Esophagus muscularis mucosa (tissue), 4 donors: ENCODE data around the gene SLC2A8. TPM values are rescaled to one million over a fixed set of nuclear protein-coding genes. Genes with fewer than 3 reads are reported as not detected.

Source experiments
- DNase-seq: peaks from one replicate; pipeline ENCODE4 v3.0.0-alpha.2; 2017; ENCODE audit errors: extremely low spot score
- H3K27ac ChIP-seq, 4 donors: fragments of 200-600 bp; sonication (generic); replicated peaks in 1 of 4; 1 replicate in 3 of 4; 2 replicates in 1 of 4; pipeline ENCODE4 v1.5.1; 2016 to 2019; ENCODE audit warnings: mild to moderate bottlenecking in 1 of 4
- H3K27me3 ChIP-seq, 4 donors: fragments of 200-600 bp; sonication (generic); one replicate each; pipeline versions ENCODE4 v1.5.1 to v1.6.0; 2016 to 2019
- H3K36me3 ChIP-seq, 4 donors: fragments of 200-600 bp; sonication (generic); one replicate each; pipeline ENCODE4 v1.5.1; 2016 to 2019
- H3K4me1 ChIP-seq, 4 donors: fragments of 200-600 bp; sonication (generic); one replicate each; pipeline ENCODE4 v1.5.1; 2016 to 2019
- H3K4me3 ChIP-seq, 4 donors: fragments of 200-600 bp; sonication (generic); 1 replicate in 2 of 4; 2 replicates in 2 of 4; pipeline ENCODE4 v1.5.1; 2016 to 2019; ENCODE audit warnings: mild to moderate bottlenecking in 4 of 4, moderate library complexity in 1 of 4
- H3K9me3 ChIP-seq, 4 donors: fragments of 200-600 bp; sonication (generic); 1 replicate in 3 of 4; 2 replicates in 1 of 4; pipeline ENCODE4 v1.5.1; 2016 to 2019
- EP300 ChIP-seq: sonication (generic); formaldehyde crosslinking; IDR thresholded peaks from one replicate; pipeline ENCODE4 v1.6.1; 2017; ENCODE audit warnings: antibody characterized with exemption
- POLR2A ChIP-seq: fragments of 450-650 bp; IDR thresholded peaks from one replicate; pipeline ENCODE4 v1.6.1; 2017; ENCODE audit warnings: antibody characterized with exemption, moderate library complexity, mild to moderate bottlenecking, low read depth
- POLR2AphosphoS5 ChIP-seq, 2 donors: sonication (generic); formaldehyde crosslinking; IDR thresholded peaks; one replicate each; pipeline ENCODE4 v1.6.1; 2017; ENCODE audit warnings: antibody characterized with exemption in 2 of 2
- WGBS: methylation state at CpG from one replicate; pipeline ENCODE4 v1.1.5; 2018; 5-methylcytosine and 5-hydroxymethylcytosine counted together
- intact Hi-C: fragments of 100-400 bp; cut with DNase I; formaldehyde crosslinking; loops from one replicate; pipeline ENCODE4 v1.15.1; 2023
- total RNA-seq, 4 donors: library from RNA; depleted of rRNA; stranded (reverse); fragments of >200 nt; gene quantifications; one replicate each; pipeline versions ENCODE4 v1.1.0 to v1.2.1, GENCODE V29; 2016
- TF ChIP-seq, protein P1 (sequence below), 3 experiments: fragments of 200-600 bp in 2 of 3; fragments of 450-650 bp in 1 of 3; sonication (generic) in 2 of 3; IDR thresholded peaks; one replicate each; pipeline ENCODE4 v1.5.1; 2017 to 2019; ENCODE audit warnings: antibody characterized with exemption in 3 of 3, mild to moderate bottlenecking in 2 of 3, moderate library complexity in 1 of 3

Gene SLC2A8
- total RNA-seq, 4 donors from 2014 or later = 27.0 to 34.5 (median 31.7) TPM

DNA sequence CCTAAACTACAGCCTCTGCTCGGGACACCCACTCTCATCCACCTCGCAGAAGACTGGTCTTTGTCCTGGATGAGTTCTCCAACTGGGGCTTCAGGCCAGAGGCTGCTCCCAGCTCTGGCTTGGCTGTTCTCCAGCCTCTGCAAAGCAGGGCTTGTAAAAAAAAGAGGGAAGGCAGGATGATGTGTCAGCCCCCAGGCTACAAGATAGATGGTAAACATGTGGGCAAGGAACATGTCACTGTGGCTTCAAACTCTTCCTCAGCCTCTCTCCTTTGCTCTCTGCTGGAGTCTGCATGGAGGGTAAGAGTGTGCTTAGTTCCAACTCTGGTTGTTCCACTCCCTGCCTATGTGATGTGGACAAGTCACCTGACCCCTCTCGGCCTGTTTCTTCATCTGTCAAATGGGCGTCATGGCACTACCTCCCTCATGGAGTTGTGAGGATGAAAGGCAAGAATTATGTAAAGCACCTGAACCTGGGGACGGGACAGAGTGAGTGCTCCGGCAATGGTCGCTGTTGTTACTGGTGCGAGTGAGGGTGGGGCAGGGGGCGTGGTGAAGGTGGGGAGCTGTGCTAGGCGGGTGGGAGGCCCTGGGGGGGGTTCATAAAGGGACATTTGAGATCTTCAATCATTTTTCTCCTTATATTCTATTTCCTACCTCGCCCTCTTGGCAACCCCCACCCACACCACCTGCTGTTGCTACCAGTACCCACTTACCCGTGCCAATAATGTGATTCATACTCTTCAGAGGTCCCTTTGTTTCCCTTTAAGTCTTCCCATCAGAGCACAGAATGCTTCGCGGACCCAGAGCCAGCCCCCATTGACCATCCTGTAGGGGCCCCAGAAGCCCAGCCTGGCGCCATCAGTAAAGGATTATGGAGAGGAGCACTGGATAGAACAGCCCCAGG lies 20.4 kb downstream of the SLC2A8 start:
- peaks cover 4 to 25% (median 17%) of the 10 kb centered on the region in 4 donors for H3K4me1 ChIP-seq
- H3K4me3 ChIP-seq = no peak overlapping the region
- H3K27ac ChIP-seq = no peak overlapping the region
- no peaks in the 10 kb centered on the region for H3K9me3 ChIP-seq
- peaks cover 0 to 4% (median 0%) of the 10 kb centered on the region in 4 donors for H3K36me3 ChIP-seq
- WGBS = 65% methylated on average over 14 of the region's 15 CpGs
- no peaks in the 10 kb centered on the region for H3K27me3 ChIP-seq
- no peak for DNase-seq
- intact Hi-C loops = no loop called here
- TF ChIP-seq, protein P1, sequence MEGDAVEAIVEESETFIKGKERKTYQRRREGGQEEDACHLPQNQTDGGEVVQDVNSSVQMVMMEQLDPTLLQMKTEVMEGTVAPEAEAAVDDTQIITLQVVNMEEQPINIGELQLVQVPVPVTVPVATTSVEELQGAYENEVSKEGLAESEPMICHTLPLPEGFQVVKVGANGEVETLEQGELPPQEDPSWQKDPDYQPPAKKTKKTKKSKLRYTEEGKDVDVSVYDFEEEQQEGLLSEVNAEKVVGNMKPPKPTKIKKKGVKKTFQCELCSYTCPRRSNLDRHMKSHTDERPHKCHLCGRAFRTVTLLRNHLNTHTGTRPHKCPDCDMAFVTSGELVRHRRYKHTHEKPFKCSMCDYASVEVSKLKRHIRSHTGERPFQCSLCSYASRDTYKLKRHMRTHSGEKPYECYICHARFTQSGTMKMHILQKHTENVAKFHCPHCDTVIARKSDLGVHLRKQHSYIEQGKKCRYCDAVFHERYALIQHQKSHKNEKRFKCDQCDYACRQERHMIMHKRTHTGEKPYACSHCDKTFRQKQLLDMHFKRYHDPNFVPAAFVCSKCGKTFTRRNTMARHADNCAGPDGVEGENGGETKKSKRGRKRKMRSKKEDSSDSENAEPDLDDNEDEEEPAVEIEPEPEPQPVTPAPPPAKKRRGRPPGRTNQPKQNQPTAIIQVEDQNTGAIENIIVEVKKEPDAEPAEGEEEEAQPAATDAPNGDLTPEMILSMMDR (IDR thresholded peaks at IDR 0.05) = no peak
- TF ChIP-seq POLR2A (no peak), EP300 (no peak), POLR2AphosphoS5 (IDR thresholded peaks at IDR 0.05) (no peak)

GRCh38 chr9:127418037-127418471 lies 21.1 kb downstream of the SLC2A8 start:
- no peak for DNase-seq
- Histone ChIP-seq H3K4me3 (no peak overlapping the region), H3K27me3 (no peaks in the 10 kb centered on the region), H3K4me1 (peaks cover 11 to 32% (median 24%) of the 10 kb centered on the region in 4 donors), H3K9me3 (no peaks in the 10 kb centered on the region), H3K36me3 (peaks cover 0 to 4% (median 0%) of the 10 kb centered on the region in 4 donors), H3K27ac (no peak overlapping the region)
- WGBS = 40% methylated on average over 1 of the region's 12 CpGs
- no peak for TF ChIP-seq POLR2A
- TF ChIP-seq, protein P1 (IDR thresholded peaks at IDR 0.05) = peak in 1 of 3 experiments; percentile 12
- TF ChIP-seq EP300 = no peak
- intact Hi-C loops = no loop called here

DNA sequence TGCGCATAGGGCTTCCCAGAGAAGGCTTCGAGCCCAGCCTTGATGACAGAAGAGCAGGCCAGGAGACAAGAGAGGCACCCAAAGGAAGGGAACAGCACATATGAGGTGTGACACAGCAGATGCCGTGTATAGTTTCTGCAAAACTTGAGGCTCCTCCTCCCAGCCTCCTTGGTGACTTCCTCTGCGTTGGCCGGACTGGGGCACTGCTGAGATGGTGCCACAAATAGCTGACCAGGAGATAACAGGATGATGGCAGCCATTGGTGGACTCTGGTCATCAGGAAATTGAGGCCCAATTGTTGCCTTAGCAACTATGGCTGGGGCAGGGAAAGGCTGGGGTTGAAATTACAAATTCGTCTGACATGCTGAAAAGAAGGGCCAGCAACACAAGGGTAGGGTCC lies 22.4 kb downstream of the SLC2A8 start:
- Histone ChIP-seq H3K27me3 (no peaks in the 10 kb centered on the region), H3K4me1 (peaks cover 14 to 37% (median 30%) of the 10 kb centered on the region in 4 donors), H3K4me3 (no peak overlapping the region), H3K9me3 (no peaks in the 10 kb centered on the region), H3K36me3 (peaks cover 0 to 4% (median 0%) of the 10 kb centered on the region in 4 donors), H3K27ac (no peak overlapping the region)
- WGBS = 88% methylated on average over 6 of the region's 6 CpGs
- TF ChIP-seq, protein P1 (IDR thresholded peaks at IDR 0.05) = no peak
- TF ChIP-seq EP300 (no peak), POLR2A (no peak), POLR2AphosphoS5 (IDR thresholded peaks at IDR 0.05) (no peak)
- intact Hi-C loops = no loop called here
- no peak for DNase-seq

DNA sequence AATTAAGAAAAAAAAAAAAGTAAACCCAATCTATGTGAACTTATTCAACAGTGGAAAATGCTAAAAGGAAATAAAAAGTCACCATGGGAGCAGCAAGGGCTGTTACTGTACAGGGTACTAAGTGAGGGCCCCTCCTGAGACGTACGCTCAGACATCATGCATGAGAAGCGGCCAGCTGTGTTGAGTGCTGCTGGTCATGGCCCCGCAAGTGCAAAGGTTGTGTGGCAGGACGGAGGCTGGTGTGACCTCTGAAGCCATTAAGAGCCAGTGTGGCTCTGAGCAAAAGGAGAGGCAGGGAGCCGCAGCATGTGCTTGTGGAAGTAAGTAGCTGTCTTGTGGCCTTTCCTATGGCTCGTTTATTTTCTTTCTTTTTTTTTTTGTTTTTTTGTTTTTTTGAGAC lies 24.1 kb downstream of the SLC2A8 start:
- peaks cover 26 to 50% (median 36%) of the 10 kb centered on the region in 4 donors for H3K4me1 ChIP-seq
- 89% methylated on average over 7 of the region's 7 CpGs for WGBS

More for the DNA sequence above, 24.1 kb downstream of the SLC2A8 start:
- no peak for DNase-seq
- TF ChIP-seq, protein P1 (IDR thresholded peaks at IDR 0.05) = no peak
- TF ChIP-seq POLR2AphosphoS5 (IDR thresholded peaks at IDR 0.05) (no peak), POLR2A (no peak), EP300 (no peak)
- Histone ChIP-seq H3K36me3 (peaks cover 0 to 4% (median 0%) of the 10 kb centered on the region in 4 donors), H3K4me3 (no peak overlapping the region), H3K9me3 (no peaks in the 10 kb centered on the region), H3K27ac (no peak overlapping the region), H3K27me3 (no peaks in the 10 kb centered on the region)
- intact Hi-C loops = no loop called here
